Measurements from ENCODE around the gene SOCS3.

DNA sequence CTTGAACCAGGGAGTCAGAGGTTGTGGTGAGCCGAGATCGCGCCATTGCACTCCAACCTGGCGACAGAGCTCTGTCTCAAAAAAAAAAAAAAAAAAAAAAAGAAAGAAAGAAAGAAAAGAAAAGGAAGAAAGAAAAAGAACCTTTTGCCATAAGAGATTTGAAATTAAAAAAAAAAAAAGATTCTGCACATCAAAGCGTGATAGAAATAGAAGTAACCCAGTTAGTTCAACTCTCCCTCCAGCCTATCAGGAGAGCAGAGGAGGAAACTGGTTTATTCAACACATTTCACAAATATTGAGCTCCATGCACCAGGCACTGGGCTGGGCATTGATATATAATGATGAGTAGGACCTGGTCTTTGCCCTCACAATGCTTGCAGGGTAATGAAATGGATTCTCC lies 2.4 kb upstream of the SOCS3 start:
- no peak for TF ChIP-seq CTCF (IDR thresholded peaks at IDR 0.05; ENCODE audit: low read length)
- TF ChIP-seq EZH2 (IDR thresholded peaks at IDR 0.05; ENCODE audit: borderline replicate concordance, low read length) = no peak
